HG03457 (cell line): ENCODE data around the gene ARPC2.
A peak's percentile ranks its signal among the peaks of the same experiment; 100 is the strongest.

Source experiments
- ATAC-seq: cut with Tn5 transposase; IDR thresholded peaks from one replicate; pipeline ENCODE4 v1.9.1; 2021; ENCODE audit warnings: moderate number of reproducible peaks; ENCODE audit not compliant: unreplicated experiment

Gene ARPC2

GRCh38 chr2:218285604-218286003 is 68.6 kb downstream of the ARPC2 start:
- no peak for ATAC-seq

GRCh38 chr2:218286570-218287459 is 69.8 kb downstream of the ARPC2 start:
- peak; percentile 55 for ATAC-seq

DNA sequence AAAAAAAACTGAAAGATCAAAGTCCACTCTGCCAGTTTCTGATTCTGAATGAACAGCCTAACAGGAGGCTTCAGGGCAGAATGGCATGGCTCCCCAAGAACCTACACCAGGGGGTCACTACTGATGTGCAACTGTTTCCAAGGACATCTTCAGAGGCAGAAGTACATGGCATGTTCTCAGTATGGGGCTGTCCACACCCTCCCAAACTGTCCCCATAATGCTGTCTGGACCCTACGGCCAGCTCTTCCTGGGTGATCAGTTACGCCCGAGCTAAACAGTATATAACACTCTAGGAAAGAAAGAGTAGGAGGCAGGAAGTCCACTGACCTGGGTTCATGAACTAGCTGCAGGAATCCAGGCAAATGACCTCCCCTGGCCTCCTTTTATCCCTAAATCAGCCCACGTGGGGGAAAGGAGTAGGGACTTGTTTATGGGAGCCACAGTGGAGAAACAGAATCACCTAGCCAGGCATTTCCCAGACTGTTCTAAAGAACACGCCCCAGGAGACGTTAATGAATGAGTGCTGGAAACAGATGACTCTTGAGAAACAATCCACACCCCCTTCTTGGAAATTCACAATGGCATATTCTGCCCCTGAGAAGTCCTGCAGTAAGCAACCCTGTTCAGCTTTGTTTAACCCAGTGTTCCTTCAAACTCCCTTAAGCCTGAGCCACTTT is 72.8 kb downstream of the ARPC2 start:
- no peak for ATAC-seq

DNA sequence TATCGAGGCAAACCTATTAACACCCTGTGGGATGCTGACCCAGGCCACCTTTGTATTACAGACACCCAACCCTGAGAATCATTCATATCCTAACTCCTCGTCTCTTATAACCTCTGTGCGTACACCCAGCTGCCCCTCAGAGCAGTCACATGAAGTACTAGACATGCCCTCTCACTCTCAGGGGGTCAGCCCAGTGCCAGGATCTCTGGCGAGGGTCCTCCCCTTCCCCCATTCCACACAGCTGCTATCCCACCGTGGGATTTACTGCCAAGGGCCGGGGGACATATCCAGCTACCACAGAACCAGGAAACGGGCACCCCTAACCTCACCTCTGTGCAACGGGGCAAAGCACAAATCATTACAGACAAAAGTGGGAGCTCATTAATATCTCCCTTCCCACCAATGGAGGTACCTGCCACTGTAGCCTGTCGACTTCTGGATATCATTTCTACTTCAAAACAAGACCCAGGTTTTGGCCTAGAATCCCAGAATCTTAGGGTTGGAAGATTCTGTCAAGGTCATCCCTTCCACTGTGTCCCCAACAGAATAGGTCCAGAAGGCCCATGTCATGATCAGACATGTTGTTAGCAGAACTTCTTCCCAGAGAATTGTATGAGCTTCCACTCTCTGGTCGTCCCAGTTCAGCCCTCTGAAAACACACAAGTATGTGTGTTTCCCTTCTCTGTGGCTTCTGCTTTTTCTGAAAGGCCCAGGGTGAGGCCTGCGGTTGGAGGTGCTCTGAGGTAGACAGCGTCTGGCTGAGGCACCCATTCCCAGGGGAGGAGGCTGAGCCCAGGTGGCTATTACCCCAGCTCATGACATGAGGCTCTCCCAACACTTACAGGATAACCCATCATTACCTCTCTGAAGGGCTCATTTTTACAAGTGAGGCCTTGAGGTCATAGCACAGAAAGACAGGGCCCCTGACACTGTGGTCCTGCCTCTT is 73.6 kb downstream of the ARPC2 start:
- peak; percentile 38 for ATAC-seq

- ATAC-seq, result no peak
Measured at GRCh38 chr2:218291318-218292047, 74.5 kb downstream of the ARPC2 start.

DNA sequence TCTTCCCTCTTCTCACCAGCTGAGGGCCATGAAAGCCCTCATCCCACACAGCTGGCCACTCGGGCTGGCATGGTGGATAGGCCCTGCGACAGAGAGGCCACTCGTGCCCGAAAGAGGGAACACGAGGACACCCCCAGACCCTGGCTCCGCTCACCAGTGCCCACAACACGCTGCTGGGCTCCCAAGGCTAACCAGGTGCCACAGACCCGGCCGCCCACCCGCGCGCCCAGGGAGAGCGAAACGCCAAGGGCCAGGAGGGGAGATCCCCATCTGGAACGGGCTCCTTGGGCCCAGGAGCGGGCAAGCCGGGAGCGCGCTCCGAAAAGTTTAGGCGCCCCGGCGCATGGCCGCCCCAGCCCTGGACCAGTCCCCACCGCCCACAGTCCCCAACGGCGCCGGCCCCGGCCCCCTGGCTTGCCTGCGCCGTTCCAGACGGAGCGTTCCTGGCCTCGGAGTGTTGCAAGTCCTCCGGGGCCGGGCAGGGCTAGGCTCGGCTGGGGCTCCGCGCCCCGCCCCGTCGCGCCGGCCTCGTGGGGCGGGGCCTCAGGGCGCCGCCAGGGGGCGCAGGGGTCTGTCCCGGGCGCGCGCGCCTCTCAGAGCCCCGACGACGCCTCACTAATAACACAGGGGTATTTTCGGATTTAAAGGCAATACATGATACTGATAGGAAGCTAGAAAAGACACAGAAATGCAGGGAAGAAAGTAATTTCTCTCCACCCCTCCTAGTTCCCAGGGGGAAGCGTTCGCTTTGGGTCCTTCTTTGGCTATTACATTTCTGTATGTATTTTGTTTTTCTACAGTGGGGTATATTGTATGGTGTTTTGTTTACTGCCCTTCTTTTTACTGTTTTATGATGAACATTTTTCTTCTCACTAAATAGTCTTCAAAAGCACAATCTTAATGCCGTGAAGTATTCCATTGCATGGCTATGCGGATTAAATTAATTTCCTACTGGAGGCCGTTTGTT is 75.3 kb downstream of the ARPC2 start, which contains the start of gene TMBIM1:
TSS of gene TMBIM1 (minus strand) at position 456 of the 967 bp plus-strand sequence. CDS start 10,362 bp downstream, outside the sequence.
- ATAC-seq, result peak; percentile 70

DNA sequence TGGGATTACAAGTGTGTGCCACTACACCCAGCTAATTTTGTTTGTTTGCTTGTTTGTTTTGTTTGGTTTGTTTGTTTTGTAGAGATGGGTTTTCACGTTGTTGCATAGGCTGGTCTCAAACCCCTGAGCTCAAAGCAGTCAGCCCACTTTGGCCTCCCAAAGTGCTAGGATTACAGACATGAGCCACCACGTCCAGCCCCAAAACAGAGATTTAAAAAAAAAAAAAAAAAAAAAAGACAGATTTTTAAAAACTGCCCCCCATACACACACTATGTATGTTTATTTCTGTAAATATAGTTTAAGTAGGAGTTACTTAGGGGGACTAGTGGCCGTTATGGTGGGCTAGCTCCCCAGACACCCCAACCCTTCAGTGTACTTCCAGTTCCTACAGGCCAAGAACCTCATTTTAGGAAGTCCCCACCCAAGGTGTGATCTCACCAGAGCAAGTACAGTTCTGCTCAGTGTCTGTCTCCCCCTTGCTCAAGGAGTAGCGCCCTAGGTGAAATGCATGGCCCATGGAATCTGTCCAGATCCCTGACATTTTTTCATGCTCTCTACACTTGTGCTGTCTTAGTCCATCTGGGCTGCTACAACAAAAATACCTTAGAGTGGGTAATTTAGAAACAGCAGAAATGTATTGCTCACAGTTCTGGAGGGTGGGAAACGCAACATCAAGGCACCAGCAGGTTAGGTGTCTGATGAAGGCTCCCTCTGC is 76.9 kb downstream of the ARPC2 start:
- ATAC-seq, result no peak

GRCh38 chr2:218294430-218295022 is 77.5 kb downstream of the ARPC2 start:
- no peak for ATAC-seq

GRCh38 chr2:218295029-218295428 is 78.0 kb downstream of the ARPC2 start:
- ATAC-seq, result no peak

DNA sequence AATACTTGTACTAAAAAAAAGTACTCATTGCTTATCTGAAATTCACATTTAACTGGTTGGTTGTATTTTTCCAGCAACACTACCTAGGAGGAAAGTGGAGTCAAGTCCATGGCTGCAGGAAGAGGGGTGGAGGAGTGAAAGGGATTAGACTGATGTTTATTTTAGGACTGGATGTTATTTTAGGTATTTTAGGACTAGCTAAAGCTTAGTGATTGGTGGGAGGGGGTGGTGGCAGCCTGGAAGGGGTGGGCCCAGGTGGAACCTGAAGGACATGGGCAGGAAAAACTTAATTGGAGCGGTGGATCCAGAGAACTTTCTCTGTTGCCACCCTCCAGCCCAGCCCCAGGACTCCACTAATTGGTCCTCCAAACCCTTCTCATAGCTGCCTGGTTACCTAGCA is 79.2 kb downstream of the ARPC2 start:
- ATAC-seq, result no peak

DNA sequence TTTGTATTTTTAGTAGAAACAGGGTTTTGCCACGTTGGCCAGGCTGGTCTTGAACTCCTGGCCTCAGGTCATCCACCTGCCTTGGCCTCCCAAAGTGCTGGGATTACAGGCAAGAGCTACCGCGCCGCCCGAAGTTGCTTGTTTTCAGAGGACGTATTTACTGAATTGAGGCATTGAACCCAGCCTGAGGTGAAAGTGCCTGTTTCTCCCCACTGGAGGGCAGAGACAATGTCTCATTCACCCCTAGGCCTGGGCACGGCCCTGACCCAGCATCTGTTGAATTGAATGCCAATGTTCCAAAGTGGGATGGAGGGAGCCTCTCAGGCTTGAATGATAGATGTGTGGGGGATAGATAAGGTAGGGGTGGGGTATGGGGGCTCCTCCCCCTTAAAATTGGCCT is 79.9 kb downstream of the ARPC2 start:
- ATAC-seq, result no peak

- ATAC-seq, result no peak
Measured at GRCh38 chr2:218298314-218298875, 81.4 kb downstream of the ARPC2 start.

DNA sequence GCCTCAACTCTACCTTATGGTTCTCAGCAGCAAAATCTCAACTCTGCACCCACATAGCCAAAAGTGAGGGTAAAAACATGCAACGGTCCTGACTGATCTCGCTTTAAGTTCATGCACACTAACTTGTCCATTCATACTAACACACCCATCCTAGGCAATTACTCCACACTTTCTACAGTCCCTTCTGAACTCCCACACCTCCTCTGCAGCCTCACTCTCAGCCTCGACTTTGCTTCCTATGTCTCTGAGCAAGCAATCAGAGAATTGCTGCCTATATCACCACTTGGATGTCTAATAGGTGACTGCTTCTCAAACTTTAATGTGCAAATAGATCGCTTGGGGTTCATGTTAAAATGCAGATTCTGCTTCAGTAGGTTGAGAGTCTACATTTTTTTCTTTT is 83.2 kb downstream of the ARPC2 start:
- no peak for ATAC-seq

DNA sequence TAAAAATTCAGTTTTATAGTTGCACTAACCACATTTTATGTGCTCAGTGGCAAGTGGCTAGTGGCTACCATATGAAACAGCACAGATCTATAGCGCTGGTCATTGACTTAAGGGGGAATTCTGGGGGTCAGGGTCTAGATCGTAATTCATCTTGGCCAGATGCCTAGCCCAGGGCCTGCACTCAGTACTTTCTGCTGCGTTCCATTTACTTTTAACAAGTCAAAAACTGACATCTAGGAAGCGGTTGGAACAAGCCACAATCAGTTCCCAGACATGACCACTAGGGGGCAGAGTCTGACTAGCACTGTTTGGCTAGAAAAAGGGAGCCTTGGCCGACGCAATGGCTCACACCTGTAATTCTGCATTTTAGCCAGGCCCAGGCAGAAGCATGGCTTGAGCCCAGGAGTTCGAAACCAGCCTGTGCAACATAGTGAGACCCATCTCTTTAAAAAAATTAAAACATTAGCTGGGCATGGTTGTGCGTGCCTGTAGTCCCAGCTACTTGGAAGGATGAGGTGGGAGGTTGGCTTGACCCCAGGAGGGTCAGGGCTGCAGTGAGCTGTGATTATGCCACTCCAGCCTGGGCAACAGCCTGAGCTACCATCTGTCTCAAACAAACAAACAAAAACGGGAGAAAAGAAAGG is 84.3 kb downstream of the ARPC2 start:
- ATAC-seq, result no peak
